RWPE2 (cell line): Measurements from ENCODE around the gene FMN1.

Experiments
- ATAC-seq: fragments of 200-7000 bp; cut with Tn5 transposase; 3 replicates; pipeline ENCODE4 v1.9.1; 2021; ENCODE audit warnings: low read depth
- DNase-seq: peaks from one replicate; pipeline ENCODE4 v3.0.0-alpha.2; 2020; ENCODE audit warnings: low spot score
- H3K27ac ChIP-seq: fragments of 450-650 bp; 2 replicates; pipeline ENCODE4 v1.5.1; 2017; ENCODE audit warnings: mild to moderate bottlenecking; ENCODE audit not compliant: poor library complexity, severe bottlenecking
- H3K27me3 ChIP-seq: fragments of 250-450 bp; sonication (Bioruptor Pico); 2 replicates; pipeline ENCODE4 v1.5.1; 2021; ENCODE audit warnings: mild to moderate bottlenecking, moderate library complexity; ENCODE audit not compliant: insufficient read depth, poor library complexity, severe bottlenecking
- H3K36me3 ChIP-seq: fragments of 250-450 bp; sonication (Bioruptor Pico); 2 replicates; pipeline ENCODE4 v1.5.1; 2020; ENCODE audit warnings: low read depth, mild to moderate bottlenecking, moderate library complexity
- H3K4me1 ChIP-seq: fragments of 250-450 bp; sonication (Bioruptor Pico); 2 replicates; pipeline ENCODE4 v1.5.1; 2021; ENCODE audit warnings: mild to moderate bottlenecking, moderate library complexity; ENCODE audit not compliant: insufficient read depth, poor library complexity, severe bottlenecking
- H3K4me3 ChIP-seq: fragments of 250-450 bp; sonication (Bioruptor Pico); 2 replicates; pipeline ENCODE4 v1.5.1; 2021; ENCODE audit warnings: mild to moderate bottlenecking, moderate library complexity; ENCODE audit not compliant: severe bottlenecking
- H3K9me3 ChIP-seq: fragments of 250-450 bp; sonication (Bioruptor Pico); 2 replicates; pipeline ENCODE4 v1.5.1; 2021; ENCODE audit warnings: mild to moderate bottlenecking, moderate library complexity; ENCODE audit not compliant: severe bottlenecking
- TF ChIP-seq, protein P1 (sequence below): fragments of 450-650 bp; IDR thresholded peaks from one replicate; pipeline ENCODE4 v1.5.1; 2017; ENCODE audit warnings: mild to moderate bottlenecking, moderate library complexity; ENCODE audit not compliant: poor library complexity, severe bottlenecking

FMN1 gene

DNA sequence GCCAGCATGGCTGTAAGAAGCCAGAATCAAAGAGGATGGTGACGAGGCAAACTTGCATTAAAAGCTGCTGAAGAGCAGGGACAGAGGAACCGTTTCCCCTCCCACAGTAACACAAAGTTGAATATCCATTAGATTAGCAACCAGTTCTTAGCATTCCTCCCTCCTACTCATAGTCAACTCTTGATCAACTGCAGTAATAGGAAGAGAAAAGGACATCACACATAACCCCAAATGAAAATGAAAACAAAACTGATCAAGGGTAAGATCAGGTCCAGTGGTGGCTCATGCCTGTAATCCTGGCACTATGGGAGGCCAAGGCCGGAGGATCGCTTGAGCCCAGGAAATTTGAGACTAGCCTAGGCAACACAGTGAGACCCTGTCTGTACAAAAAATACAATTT, 311.6 kb downstream of the FMN1 start:
- Histone ChIP-seq H3K9me3 (no peaks in the 10 kb centered on the region), H3K36me3 (no peaks in the 10 kb centered on the region), H3K4me3 (no peak overlapping the region), H3K27ac (no peak overlapping the region), H3K27me3 (no peaks in the 10 kb centered on the region), H3K4me1 (no peaks in the 10 kb centered on the region)
- DNase-seq (no peak), ATAC-seq (no peak)
- TF ChIP-seq, protein P1, sequence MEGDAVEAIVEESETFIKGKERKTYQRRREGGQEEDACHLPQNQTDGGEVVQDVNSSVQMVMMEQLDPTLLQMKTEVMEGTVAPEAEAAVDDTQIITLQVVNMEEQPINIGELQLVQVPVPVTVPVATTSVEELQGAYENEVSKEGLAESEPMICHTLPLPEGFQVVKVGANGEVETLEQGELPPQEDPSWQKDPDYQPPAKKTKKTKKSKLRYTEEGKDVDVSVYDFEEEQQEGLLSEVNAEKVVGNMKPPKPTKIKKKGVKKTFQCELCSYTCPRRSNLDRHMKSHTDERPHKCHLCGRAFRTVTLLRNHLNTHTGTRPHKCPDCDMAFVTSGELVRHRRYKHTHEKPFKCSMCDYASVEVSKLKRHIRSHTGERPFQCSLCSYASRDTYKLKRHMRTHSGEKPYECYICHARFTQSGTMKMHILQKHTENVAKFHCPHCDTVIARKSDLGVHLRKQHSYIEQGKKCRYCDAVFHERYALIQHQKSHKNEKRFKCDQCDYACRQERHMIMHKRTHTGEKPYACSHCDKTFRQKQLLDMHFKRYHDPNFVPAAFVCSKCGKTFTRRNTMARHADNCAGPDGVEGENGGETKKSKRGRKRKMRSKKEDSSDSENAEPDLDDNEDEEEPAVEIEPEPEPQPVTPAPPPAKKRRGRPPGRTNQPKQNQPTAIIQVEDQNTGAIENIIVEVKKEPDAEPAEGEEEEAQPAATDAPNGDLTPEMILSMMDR: no peak

DNA sequence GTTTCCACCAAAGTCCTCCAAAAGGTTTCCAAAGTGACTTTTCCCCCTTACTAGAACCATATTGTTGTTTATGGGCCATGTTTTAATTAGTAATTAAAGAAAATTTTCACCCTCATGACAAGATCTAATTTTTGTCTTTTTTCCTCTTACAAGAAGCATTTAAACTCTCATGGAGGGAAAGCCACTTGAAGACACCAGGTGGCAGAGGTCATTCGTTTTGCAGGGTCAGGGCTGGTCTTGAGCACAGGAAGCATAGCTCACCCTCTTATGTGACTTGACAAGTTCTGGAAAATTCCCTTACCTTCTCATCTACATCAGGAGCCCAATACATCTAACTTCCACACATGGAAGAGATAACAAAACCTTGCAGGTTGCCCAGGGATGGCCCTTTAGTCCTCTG, 313.0 kb downstream of the FMN1 start:
- no peaks in the 10 kb centered on the region for H3K9me3 ChIP-seq
- ATAC-seq (no peak), DNase-seq (no peak)
- H3K27ac ChIP-seq: no peak overlapping the region
- no peaks in the 10 kb centered on the region for H3K4me1 ChIP-seq
- no peak overlapping the region for H3K4me3 ChIP-seq
- TF ChIP-seq, protein P1: no peak
- H3K36me3 ChIP-seq: no peaks in the 10 kb centered on the region
- H3K27me3 ChIP-seq: no peaks in the 10 kb centered on the region

GRCh38 chr15:32880642-32881041, 313.9 kb downstream of the FMN1 start:
- H3K36me3 ChIP-seq: no peaks in the 10 kb centered on the region
- H3K27me3 ChIP-seq: no peaks in the 10 kb centered on the region
- no peaks in the 10 kb centered on the region for H3K9me3 ChIP-seq
- no peak overlapping the region for H3K4me3 ChIP-seq
- H3K27ac ChIP-seq: no peak overlapping the region
- ATAC-seq (no peak), DNase-seq (no peak)
- no peaks in the 10 kb centered on the region for H3K4me1 ChIP-seq
- TF ChIP-seq, protein P1: no peak

DNA sequence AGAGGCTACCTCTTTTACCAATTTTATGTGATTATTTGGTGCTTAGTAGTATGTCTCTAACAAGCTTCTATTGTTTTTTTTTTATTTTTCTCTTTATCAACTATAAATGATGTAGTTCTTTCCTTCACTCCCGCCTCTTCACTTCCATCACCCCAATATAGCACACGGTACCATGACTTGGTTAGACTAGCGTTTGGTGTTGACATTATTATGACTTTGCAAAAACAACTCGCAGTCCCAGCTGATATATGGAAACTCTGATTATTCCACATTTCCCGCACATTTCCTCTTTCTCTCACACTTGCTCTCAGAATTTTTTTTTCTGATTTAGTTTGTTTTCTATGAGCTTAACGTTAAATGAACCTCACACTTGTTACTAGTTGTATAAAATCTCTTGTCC, 314.5 kb downstream of the FMN1 start:
- Histone ChIP-seq H3K27me3 (no peaks in the 10 kb centered on the region), H3K9me3 (no peaks in the 10 kb centered on the region), H3K4me1 (no peaks in the 10 kb centered on the region), H3K27ac (no peak overlapping the region), H3K36me3 (no peaks in the 10 kb centered on the region), H3K4me3 (no peak overlapping the region)
- no peak for ATAC-seq
- DNase-seq: no peak
- TF ChIP-seq, protein P1: no peak

- no peak for ATAC-seq
- Histone ChIP-seq H3K27me3 (no peaks in the 10 kb centered on the region), H3K36me3 (no peaks in the 10 kb centered on the region), H3K9me3 (no peaks in the 10 kb centered on the region), H3K27ac (no peak overlapping the region), H3K4me1 (no peaks in the 10 kb centered on the region), H3K4me3 (no peak overlapping the region)
- TF ChIP-seq, protein P1: no peak
- DNase-seq: no peak
These were observed 315.4 kb downstream of the FMN1 start for GRCh38 chr15:32878869-32879805.
